ENCODE data around the gene GNA12.
A peak's percentile ranks its signal among the peaks of the same experiment; 100 is the strongest.

GNA12 gene

GRCh38 chr7:2826771-2827170 lies 17.3 kb downstream of the GNA12 start:
- Histone ChIP-seq H3K4me2 (ENCODE audit: low read length) (no peak overlapping the region), H3F3A (ENCODE audit: control insufficient read depth, insufficient read depth) (peaks cover 8% of the 10 kb centered on the region), H3K4me1 (ENCODE audit: control insufficient read depth, low read length) (peaks cover 41% of the 10 kb centered on the region), H3K79me2 (ENCODE audit: control insufficient read depth, low read length) (peaks cover 32% of the 10 kb centered on the region), H3K27ac (ENCODE audit: low read depth, low read length) (no peak overlapping the region), H4K20me1 (ENCODE audit: control insufficient read depth, insufficient read depth, low read depth, low read length) (peaks cover 5% of the 10 kb centered on the region; the same call in 1 of the 2 replicates), H3K36me3 (ENCODE audit: control insufficient read depth, low read length) (no peaks in the 10 kb centered on the region), H3K4me3 (ENCODE audit: low read length) (no peak overlapping the region), H3K9me2 (replicated peaks; ENCODE audit: control insufficient read depth, low read length) (no peaks in the 10 kb centered on the region), H3K27me3 (ENCODE audit: control insufficient read depth, low read length) (no peaks in the 10 kb centered on the region), H3K9me3 (ENCODE audit: control insufficient read depth, insufficient read depth, low read length) (no peaks in the 10 kb centered on the region)
- no peak for TF ChIP-seq EZH2phosphoT487 (IDR thresholded peaks at IDR 0.05; ENCODE audit: borderline replicate concordance, low read length)
- TF ChIP-seq, protein P1, sequence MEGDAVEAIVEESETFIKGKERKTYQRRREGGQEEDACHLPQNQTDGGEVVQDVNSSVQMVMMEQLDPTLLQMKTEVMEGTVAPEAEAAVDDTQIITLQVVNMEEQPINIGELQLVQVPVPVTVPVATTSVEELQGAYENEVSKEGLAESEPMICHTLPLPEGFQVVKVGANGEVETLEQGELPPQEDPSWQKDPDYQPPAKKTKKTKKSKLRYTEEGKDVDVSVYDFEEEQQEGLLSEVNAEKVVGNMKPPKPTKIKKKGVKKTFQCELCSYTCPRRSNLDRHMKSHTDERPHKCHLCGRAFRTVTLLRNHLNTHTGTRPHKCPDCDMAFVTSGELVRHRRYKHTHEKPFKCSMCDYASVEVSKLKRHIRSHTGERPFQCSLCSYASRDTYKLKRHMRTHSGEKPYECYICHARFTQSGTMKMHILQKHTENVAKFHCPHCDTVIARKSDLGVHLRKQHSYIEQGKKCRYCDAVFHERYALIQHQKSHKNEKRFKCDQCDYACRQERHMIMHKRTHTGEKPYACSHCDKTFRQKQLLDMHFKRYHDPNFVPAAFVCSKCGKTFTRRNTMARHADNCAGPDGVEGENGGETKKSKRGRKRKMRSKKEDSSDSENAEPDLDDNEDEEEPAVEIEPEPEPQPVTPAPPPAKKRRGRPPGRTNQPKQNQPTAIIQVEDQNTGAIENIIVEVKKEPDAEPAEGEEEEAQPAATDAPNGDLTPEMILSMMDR (IDR thresholded peaks at IDR 0.05; ENCODE audit: low read depth, low read length, poor library complexity, severe bottlenecking) = no peak

DNA sequence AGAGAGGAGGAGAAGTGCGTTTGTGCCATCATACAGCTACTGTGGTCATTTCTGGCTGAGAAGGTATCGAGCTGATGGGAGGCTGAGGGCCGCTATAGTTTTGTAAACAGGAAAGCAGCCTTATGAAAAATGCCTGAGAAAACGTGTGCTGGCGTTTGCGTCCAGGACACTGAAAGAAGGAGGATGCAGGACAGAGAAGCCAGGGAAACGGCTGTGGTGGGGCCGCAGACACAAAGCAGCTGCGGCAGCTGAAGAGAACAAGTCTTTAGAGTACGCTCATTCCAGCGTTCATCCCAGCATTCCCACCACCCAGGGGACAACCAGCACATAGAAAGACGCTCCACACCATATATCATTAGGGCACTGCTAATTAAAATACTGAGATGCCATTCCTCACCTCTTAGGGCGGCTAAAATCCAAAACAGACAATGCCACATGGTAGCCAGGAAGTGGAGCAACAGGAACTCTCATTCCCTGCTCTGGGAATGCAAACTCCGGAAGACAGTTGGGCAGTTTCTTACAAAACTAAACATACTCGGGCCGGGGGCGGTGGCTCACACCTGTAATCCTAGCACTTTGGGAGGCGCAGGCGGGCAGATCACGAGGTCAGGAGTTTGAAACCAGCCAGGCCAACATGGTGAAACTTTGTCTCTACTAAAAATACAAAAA lies 18.4 kb downstream of the GNA12 start:
- H3K79me2 ChIP-seq (ENCODE audit: control insufficient read depth, low read length) = peaks cover 41% of the 10 kb centered on the region
- H3K36me3 ChIP-seq (ENCODE audit: control insufficient read depth, low read length) = no peaks in the 10 kb centered on the region
- TF ChIP-seq, protein P1 (IDR thresholded peaks at IDR 0.05; ENCODE audit: low read depth, low read length, poor library complexity, severe bottlenecking) = no peak

GRCh38 chr7:2824678-2825461 lies 19.2 kb downstream of the GNA12 start:
- Histone ChIP-seq H3K36me3 (ENCODE audit: control insufficient read depth, low read length) (no peaks in the 10 kb centered on the region), H3K79me2 (ENCODE audit: control insufficient read depth, low read length) (peaks cover 46% of the 10 kb centered on the region), H3K4me1 (ENCODE audit: control insufficient read depth, low read length) (peaks cover 60% of the 10 kb centered on the region)

More for the DNA sequence above, 18.4 kb downstream of the GNA12 start:
- peaks cover 52% of the 10 kb centered on the region for H3K4me1 ChIP-seq (ENCODE audit: control insufficient read depth, low read length)
- H3K4me3 ChIP-seq (ENCODE audit: low read length) = no peak overlapping the region
- H3K27me3 ChIP-seq (ENCODE audit: control insufficient read depth, low read length) = no peaks in the 10 kb centered on the region
- no peak overlapping the region for H3K27ac ChIP-seq (ENCODE audit: low read depth, low read length)
- peaks cover 10% of the 10 kb centered on the region for H3F3A ChIP-seq (ENCODE audit: control insufficient read depth, insufficient read depth)
- H3K9me2 ChIP-seq (replicated peaks; ENCODE audit: control insufficient read depth, low read length) = no peaks in the 10 kb centered on the region
- H4K20me1 ChIP-seq (ENCODE audit: control insufficient read depth, insufficient read depth, low read depth, low read length) = peaks cover 4% of the 10 kb centered on the region; the same call in 1 of the 2 replicates
- H3K4me2 ChIP-seq (ENCODE audit: low read length) = peak overlapping the region; percentile 84; the same call in 1 of the 2 replicates
- no peaks in the 10 kb centered on the region for H3K9me3 ChIP-seq (ENCODE audit: control insufficient read depth, insufficient read depth, low read length)

More at GRCh38 chr7:2824678-2825461, 19.2 kb downstream of the GNA12 start:
- Histone ChIP-seq H3K27me3 (ENCODE audit: control insufficient read depth, low read length) (0 out of 2 replicates have a peak, but pooled peaks cover 3% of the 10 kb centered on the region), H3K4me3 (ENCODE audit: low read length) (peak overlapping the region; percentile 44), H3K27ac (ENCODE audit: low read depth, low read length) (peak overlapping the region; percentile 25), H3K4me2 (ENCODE audit: low read length) (peak overlapping the region; percentile 84), H4K20me1 (ENCODE audit: control insufficient read depth, insufficient read depth, low read depth, low read length) (peaks cover 4% of the 10 kb centered on the region; the same call in 1 of the 2 replicates), H3K9me3 (ENCODE audit: control insufficient read depth, insufficient read depth, low read length) (no peaks in the 10 kb centered on the region), H3F3A (ENCODE audit: control insufficient read depth, insufficient read depth) (peaks cover 10% of the 10 kb centered on the region), H3K9me2 (replicated peaks; ENCODE audit: control insufficient read depth, low read length) (no peaks in the 10 kb centered on the region)
- TF ChIP-seq, protein P1 (IDR thresholded peaks at IDR 0.05; ENCODE audit: low read depth, low read length, poor library complexity, severe bottlenecking) = no peak
- TF ChIP-seq EZH2phosphoT487 (IDR thresholded peaks at IDR 0.05; ENCODE audit: borderline replicate concordance, low read length) = no peak
